GM21737 (cell line): ENCODE data around the gene TMEM91.

Source experiments
- ATAC-seq: cut with Tn5 transposase; IDR thresholded peaks from one replicate; pipeline ENCODE4 v1.9.1; 2021; ENCODE audit warnings: mild to moderate bottlenecking, moderate library complexity; ENCODE audit not compliant: unreplicated experiment

Gene TMEM91

DNA sequence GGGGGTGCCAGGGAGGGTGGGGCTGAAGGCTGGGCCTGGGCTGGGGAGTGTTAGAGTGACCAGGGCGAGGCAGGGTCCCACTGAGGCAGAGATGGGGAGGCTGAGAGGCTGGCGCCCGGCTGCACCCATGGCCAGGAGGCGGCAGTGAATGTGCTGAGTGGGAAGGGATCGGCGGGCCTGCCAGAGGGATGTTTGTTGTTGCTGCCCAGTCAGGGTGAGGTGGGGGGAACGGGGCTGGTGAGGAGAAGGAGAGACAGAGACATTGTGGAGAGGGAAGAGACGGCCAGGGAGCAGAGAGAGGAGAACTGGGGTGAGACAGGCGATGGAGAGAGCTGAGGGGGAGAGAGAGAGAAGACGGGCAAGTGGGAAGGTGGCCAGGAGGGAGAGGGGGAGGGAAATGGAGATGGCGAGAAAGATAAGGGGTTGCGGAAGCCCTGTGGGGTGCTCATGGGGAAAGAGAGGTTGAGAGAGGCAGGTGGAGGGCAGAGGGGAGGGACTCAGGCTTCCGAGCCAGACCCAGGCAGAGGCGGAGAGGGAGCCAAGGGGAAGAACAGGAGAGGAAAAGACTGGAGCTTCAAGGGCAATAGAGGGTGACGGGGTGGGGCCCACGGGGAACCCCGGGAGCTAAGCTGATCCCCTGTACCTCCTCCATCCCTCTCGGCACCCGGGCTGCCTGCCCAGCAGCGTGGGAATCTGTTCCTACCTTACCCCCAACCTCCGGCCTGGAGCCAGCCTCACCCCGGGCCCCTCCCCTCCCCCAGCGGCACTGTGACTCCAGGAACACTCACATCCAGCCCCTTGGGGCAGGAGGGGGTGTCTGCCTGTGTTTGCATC, 51.5 kb downstream of the TMEM91 start:
- no peak for ATAC-seq

DNA sequence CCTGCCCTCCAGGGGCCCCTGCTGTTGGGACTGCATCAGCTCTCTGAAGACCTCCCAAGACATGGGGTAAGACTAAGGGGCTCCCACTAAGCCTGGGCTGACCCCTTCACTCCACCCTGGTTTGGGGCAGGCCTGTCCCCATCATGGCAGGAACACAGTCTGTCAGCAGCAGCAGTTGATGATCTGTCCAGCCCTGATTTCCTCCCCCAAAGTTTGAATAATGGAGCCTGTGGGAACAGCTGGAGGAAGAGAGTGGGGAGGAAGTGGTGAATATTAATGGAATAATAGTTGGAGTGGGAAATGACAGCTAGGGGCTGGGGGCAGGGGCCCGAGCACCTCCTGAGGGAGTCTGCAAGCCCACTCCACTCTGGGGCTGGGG, 52.1 kb downstream of the TMEM91 start:
- no peak for ATAC-seq

DNA sequence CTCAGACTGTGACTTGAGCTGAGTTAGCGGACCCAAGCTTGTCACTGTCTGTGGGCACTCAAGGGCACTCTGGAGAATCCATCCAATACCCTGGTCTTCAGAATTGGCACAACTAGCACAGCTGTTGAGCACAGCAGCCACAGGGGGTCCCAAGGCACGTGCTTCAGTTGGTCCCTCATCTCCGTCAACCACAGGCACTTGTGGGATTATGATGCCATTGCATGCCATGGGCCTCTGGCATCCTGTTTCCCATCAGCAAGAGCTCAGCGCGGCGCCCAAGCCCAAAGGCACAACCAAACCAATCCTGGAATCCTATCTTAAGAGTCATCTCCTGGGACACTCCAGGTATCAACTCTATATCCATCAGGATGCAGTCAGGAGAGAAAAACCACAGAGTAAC, 54.6 kb downstream of the TMEM91 start:
- no peak for ATAC-seq

DNA sequence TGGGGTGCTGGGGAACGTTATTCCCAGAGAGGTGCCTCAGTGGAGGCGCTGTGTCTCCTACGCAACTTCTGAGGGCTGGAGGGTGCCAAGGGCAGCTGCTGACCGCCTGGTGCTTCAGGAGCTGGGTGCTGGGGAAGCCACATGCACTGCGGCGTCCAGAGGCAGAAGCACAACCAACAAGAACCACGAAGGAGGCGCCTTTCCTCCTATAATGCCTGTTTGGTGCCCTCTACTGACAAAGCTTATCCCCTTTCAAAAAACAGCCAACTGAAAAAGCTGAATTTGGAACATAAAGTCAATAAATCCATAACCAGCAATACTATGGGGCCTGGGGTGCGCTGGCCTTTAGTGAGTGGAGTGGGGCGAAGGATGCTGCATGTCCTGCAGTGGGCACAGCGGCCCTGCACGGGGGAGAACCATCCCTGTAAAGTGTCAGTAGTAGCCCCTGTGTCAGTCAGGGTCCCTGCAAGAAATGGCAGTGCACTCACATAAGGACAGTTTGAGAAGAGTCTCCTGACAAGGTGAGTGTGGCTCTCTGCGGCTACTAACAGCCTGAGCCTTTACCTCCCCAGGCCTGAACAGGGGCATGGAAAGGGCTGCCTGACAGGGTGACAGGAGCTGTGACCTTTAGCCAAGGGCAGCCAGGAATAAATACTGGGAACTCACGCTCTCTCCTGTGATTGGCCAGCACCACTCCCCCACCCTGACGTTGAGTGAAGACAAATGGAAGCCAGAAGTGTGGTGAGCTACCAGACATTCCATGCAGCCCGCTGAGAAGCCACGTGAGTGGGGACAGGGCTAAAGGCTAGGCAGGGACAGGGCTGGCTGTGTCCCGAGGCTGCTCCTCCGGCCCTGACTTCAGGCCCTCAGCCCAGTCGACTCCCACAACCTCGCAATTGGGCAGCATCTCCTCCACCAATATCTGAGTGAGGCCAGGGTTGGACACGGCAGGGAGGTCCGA, 55.4 kb downstream of the TMEM91 start:
- no peak for ATAC-seq

DNA sequence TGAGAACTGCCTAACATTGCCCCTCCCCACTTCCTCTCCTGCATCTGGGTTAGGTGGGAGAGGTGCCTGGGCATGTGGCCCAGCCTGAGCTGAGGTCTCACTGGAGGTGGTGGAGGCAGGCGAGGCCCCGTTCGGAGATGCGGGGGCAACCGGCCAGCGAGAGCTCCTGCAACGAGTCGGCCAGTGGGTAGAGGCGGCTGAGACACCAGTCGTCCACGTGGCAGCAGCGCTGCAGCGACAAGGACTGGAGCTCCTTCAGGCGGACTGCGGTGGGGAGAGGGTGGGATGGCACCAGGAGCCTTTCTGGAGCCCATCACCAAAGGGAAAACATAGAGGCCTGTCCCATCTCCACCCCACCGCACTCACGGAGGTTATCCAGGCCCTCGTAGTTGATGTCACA, 56.8 kb downstream of the TMEM91 start:
- no peak for ATAC-seq
